AG09319 (cell line): ENCODE data around the gene CYP4F2.
"Not testable (repeated sequence)": the region's sequence is repeated elsewhere in the genome, so short reads cannot be mapped to it uniquely, and the experiment has no call there.

ENCODE experiments used
- DNase-seq: peaks from one replicate; pipeline ENCODE4 v3.0.0-alpha.2; 2010; ENCODE audit warnings: low read depth; ENCODE audit errors: extremely low read depth
- CTCF ChIP-seq: IDR thresholded peaks from 2 replicates; pipeline ENCODE4 v1.5.1; 2011; ENCODE audit warnings: low read depth, mild to moderate bottlenecking, inconsistent platforms, low read length, moderate library complexity

CYP4F2 gene

GRCh38 chr19:15934332-15935078 is 36.6 kb upstream of the CYP4F2 start, which contains the start of gene CYP4F11:
Gene CYP4F11, minus strand, starts transcription at chr19:15934529. Its CDS starts 121 bp downstream, at chr19:15934408.
- DNase-seq = no peak
- no peak for TF ChIP-seq CTCF

GRCh38 chr19:15933761-15934331 is 36.0 kb upstream of the CYP4F2 start:
- DNase-seq = not testable (repeated sequence)

GRCh38 chr19:15928321-15928720 is 30.4 kb upstream of the CYP4F2 start:
- no peak for DNase-seq
- no peak for TF ChIP-seq CTCF

GRCh38 chr19:15926484-15926883 is 28.6 kb upstream of the CYP4F2 start:
- no peak for DNase-seq
- no peak for TF ChIP-seq CTCF

GRCh38 chr19:15923702-15924101 is 25.8 kb upstream of the CYP4F2 start:
- DNase-seq = no peak
- TF ChIP-seq CTCF = no peak

- TF ChIP-seq CTCF = no peak
- no peak for DNase-seq
Measured at GRCh38 chr19:15922021-15922420, 24.1 kb upstream of the CYP4F2 start.

GRCh38 chr19:15919243-15919642 is 21.4 kb upstream of the CYP4F2 start:
- no peak for DNase-seq
- no peak for TF ChIP-seq CTCF

- no peak for TF ChIP-seq CTCF
- no peak for DNase-seq
Measured at GRCh38 chr19:15915109-15915508, 17.2 kb upstream of the CYP4F2 start.
